GM06990 (cell line): ENCODE results near the gene P3H2.

Experiments
- DNase-seq: peaks from one replicate; pipeline ENCODE4 v3.0.0-alpha.2; 2011; ENCODE audit not compliant: insufficient read length; ENCODE audit errors: extremely low read depth
- H3K27me3 ChIP-seq: replicated peaks from 2 replicates; pipeline ENCODE4 v1.6.0; 2011; ENCODE audit warnings: low read length; ENCODE audit not compliant: control insufficient read depth, insufficient read depth
- H3K36me3 ChIP-seq: 2 replicates; pipeline ENCODE4 v1.5.1; 2011; ENCODE audit warnings: low read length; ENCODE audit not compliant: control insufficient read depth, insufficient read depth
- H3K4me3 ChIP-seq: replicated peaks from 2 replicates; pipeline ENCODE4 v1.5.1; 2011; ENCODE audit warnings: low read depth, mild to moderate bottlenecking, control low read depth, low read length
- CTCF ChIP-seq: IDR thresholded peaks from 2 replicates; pipeline ENCODE4 v1.5.1; 2011; ENCODE audit warnings: low read length, control low read depth, mild to moderate bottlenecking, inconsistent platforms; ENCODE audit not compliant: insufficient read depth, poor library complexity, severe bottlenecking

The P3H2 gene

DNA sequence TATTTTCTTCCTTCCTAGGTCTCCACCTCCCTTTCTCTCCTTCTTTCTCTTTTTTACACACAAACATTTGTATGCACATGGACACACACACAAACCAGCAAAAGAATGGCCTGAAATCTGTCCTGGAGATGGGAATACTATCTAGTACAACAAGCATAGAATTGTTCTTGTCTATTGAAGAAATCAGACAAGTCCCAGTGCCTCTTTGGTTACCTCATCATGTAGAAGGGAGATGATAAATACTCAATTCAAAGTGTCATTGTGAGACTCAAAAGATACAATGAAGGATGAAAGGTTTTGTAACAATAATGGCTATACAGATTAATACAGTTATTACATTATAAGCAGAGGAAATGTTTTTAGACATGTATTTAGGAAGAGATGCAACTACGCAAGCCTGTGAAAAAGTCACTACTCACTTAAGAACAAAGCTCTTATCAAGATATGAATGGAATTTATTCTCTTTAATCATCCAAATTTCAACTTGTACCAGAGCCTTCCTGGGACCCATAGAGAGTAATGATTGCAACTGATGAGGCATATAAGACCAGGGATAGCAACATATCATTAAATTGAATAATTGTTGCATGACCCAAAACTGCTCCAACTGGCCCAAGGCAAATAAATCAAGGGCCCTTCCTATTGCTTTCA lies 43.2 kb downstream of the P3H2 start:
- DNase-seq, result no peak
- Histone ChIP-seq H3K36me3 (no peaks in the 10 kb centered on the region; the same call in 1 of the 2 replicates), H3K27me3 (no peaks in the 10 kb centered on the region), H3K4me3 (no peak overlapping the region)
- TF ChIP-seq CTCF, result no peak

- Histone ChIP-seq H3K27me3 (no peaks in the 10 kb centered on the region), H3K36me3 (no peaks in the 10 kb centered on the region; the same call in 1 of the 2 replicates), H3K4me3 (no peak overlapping the region)
- DNase-seq, result no peak
- no peak for TF ChIP-seq CTCF
Observed at GRCh38 chr3:190076601-190077394, 43.9 kb downstream of the P3H2 start.

DNA sequence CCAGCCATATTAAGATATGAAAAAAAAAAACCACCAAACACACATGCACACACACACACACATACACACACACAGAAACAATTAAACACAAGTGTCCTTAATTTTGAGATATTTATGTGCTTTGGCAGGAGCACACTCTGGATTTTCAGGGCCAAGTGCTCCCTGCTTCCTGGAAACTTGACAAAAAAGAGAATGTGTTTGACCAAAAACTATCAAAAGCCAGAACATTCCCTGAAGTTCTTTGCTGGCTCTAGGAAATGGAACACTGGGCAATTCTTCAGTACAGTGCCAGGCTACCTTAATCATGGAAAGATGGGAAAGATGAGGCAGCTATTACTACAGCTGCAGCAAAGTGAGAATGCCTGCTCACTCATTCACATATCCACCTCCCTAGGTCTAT lies 44.6 kb downstream of the P3H2 start:
- H3K27me3 ChIP-seq, result no peaks in the 10 kb centered on the region
- no peak for TF ChIP-seq CTCF
- no peak for DNase-seq
- no peaks in the 10 kb centered on the region for H3K36me3 ChIP-seq
- no peak overlapping the region for H3K4me3 ChIP-seq

GRCh38 chr3:190074817-190075216 lies 45.9 kb downstream of the P3H2 start:
- TF ChIP-seq CTCF, result no peak
- Histone ChIP-seq H3K36me3 (no peaks in the 10 kb centered on the region), H3K4me3 (no peak overlapping the region), H3K27me3 (no peaks in the 10 kb centered on the region)
- DNase-seq, result peak; percentile 39

- no peak for TF ChIP-seq CTCF
- no peak overlapping the region for H3K4me3 ChIP-seq
- H3K36me3 ChIP-seq, result no peaks in the 10 kb centered on the region
- no peaks in the 10 kb centered on the region for H3K27me3 ChIP-seq
- DNase-seq, result peak; percentile 48
Observed at GRCh38 chr3:190073264-190074008, 47.3 kb downstream of the P3H2 start.
